Colonic mucosa (tissue), 4 donors: ENCODE data around the gene HIPK2. TPM values are rescaled to one million over a fixed set of nuclear protein-coding genes. Genes with fewer than 3 reads are reported as not detected.

ENCODE experiments used
- DNase-seq: peaks from one replicate; pipeline ENCODE4 v3.0.0-alpha.2; 2020
- H3K27ac ChIP-seq: fragments of 200-600 bp; one replicate; pipeline ENCODE4 v1.8.0; 2021
- H3K27me3 ChIP-seq: fragments of 200-600 bp; one replicate; pipeline ENCODE4 v1.8.0; 2021
- H3K36me3 ChIP-seq: fragments of 200-600 bp; one replicate; pipeline ENCODE4 v1.8.0; 2021
- H3K4me1 ChIP-seq: fragments of 200-600 bp; one replicate; pipeline ENCODE4 v1.8.0; 2021; ENCODE audit warnings: mild to moderate bottlenecking
- H3K4me3 ChIP-seq: fragments of 200-600 bp; one replicate; pipeline ENCODE4 v1.8.0; 2021
- H3K9ac ChIP-seq, 2 donors: one replicate each; pipeline ENCODE4 v1.7.0; 2013; ENCODE audit warnings: control low read depth in 2 of 2, low read depth in 2 of 2, low read length in 2 of 2
- H3K9me3 ChIP-seq: fragments of 200-600 bp; one replicate; pipeline ENCODE4 v1.8.0; 2021
- intact Hi-C: fragments of 100-400 bp; cut with DNase I; formaldehyde crosslinking; loops from one replicate; pipeline ENCODE4 v1.14.1; 2022
- total RNA-seq, 2 donors: library from RNA; stranded (reverse); fragmentation: NEBNext Ultra II Directional in 1 of 2; extraction: Animal tissue kit (Norgen Biotek cat#: 25700) in 1 of 2; gene quantifications; one replicate each; pipeline ENCODE4 v1.2.1, GENCODE V29; 2021
- TF ChIP-seq, protein P1 (sequence below): fragments of 200-600 bp; IDR thresholded peaks from one replicate; pipeline ENCODE4 v1.8.0; 2022; ENCODE audit warnings: antibody characterized with exemption, mild to moderate bottlenecking
- donor health status: healthy.
- donor health status: DM: no; HTN: no; CAD: no.
- donor health status: DM: no; HTN: no; CAD: no.

Gene HIPK2
- total RNA-seq, 2 donors from 2014 or later: 25.3 to 28.4 TPM

DNA sequence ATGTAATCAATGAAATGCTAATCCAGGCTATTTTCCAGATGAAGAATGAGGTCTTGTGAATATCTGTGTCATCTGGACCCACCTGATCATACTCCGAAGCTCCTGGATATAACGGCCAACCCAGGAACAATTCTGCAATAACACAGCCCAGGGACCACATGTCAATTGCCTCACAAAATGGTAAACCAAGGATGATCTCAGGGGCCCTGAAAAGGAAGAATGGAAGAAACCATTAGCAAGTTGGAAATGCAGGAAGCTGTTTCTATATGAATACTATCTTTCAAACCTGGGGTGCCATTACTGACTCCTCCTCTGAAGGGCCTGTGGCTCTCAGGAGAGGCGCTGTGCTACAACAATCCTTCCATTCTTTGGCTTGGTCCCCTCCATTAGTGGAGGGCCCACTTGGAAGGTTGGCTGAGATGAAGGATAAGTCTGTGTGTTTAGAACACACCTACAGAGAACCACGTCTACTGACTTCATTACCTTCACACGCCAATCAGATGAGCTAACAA lies 146.2 kb downstream of the HIPK2 start:
- Histone ChIP-seq H3K9me3 (no peaks in the 10 kb centered on the region), H3K36me3 (no peaks in the 10 kb centered on the region), H3K27me3 (no peaks in the 10 kb centered on the region), H3K4me1 (no peaks in the 10 kb centered on the region), H3K9ac (no peak overlapping the region), H3K27ac (no peak overlapping the region), H3K4me3 (no peak overlapping the region)
- intact Hi-C loops: no loop called here
- TF ChIP-seq, protein P1, sequence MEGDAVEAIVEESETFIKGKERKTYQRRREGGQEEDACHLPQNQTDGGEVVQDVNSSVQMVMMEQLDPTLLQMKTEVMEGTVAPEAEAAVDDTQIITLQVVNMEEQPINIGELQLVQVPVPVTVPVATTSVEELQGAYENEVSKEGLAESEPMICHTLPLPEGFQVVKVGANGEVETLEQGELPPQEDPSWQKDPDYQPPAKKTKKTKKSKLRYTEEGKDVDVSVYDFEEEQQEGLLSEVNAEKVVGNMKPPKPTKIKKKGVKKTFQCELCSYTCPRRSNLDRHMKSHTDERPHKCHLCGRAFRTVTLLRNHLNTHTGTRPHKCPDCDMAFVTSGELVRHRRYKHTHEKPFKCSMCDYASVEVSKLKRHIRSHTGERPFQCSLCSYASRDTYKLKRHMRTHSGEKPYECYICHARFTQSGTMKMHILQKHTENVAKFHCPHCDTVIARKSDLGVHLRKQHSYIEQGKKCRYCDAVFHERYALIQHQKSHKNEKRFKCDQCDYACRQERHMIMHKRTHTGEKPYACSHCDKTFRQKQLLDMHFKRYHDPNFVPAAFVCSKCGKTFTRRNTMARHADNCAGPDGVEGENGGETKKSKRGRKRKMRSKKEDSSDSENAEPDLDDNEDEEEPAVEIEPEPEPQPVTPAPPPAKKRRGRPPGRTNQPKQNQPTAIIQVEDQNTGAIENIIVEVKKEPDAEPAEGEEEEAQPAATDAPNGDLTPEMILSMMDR: no peak
- no peak for DNase-seq

DNA sequence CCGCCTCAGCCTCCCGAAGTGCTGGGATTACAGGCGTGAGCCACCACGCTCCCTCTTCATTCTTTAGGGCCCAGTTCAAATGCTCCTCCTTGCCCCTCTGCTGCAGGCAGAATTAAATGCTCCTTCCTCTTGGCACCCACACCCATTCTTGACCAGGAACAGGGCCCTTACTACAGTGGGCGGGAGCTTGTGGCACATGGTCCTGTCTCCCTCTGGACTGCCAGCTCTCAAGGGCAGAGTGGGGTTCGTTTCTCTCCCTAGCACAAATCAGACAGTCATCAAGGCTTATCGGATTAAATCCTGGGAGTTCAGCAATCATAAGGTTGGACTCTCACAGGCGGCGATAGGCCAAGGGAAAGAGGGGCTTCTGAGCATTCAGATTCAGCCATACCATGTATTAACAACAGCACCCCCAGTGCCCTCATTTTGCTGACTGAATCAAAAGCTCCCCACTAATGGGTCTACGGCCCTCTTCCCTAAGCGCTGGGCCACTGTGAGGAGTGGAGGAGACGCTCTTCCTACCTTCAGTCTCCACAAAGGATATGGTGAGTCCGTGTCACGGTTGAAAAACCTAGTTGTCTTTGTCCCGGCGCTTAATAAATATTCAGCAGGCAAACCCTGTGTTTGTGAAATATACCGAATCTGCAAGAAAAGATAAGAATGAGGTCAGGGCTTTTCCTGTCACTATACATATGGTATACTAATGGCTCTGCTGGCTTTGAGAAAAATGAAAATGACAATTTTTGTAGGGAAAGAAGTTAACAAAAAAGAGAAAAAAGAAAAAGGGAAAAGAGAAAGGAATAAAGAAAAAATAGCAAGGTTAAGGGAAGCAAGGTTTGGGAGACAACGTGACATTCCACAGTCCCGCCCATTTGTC lies 146.9 kb downstream of the HIPK2 start:
- DNase-seq: no peak
- no peak overlapping the region for H3K4me3 ChIP-seq
- intact Hi-C loops: no loop called here

DNA sequence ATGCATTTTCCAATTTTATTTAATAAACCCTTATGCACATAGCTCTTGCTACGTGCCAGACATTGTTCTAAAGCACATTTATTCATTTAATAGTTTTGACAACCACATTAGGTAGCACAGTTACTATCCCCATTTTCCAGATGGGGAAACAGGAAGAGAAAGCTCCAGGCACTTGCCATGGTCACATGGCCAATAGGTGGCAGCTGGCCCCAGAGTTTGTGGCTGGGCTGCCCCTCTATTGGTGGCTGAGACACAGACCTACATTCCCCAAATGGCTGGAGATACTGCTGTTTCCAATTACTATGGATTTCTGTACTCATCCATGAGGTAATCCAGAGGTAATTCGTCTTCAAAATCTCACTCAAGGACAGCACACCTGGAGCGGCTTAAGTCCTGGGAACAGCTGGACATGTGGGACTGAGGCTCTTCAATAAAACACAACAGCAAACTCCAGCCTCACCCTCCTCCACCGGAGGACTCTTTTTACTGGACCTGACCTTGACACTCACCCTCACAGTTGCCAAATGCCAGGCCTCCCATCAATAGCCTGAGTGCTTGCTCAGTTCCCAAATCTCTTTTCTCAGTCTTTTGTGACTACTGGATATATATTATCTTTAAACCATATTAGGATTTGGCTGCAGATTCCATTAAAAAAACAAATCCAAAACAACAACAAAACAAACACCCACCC lies 148.3 kb downstream of the HIPK2 start:
- TF ChIP-seq, protein P1: no peak
- Histone ChIP-seq H3K9ac (no peak overlapping the region), H3K36me3 (no peaks in the 10 kb centered on the region), H3K27me3 (no peaks in the 10 kb centered on the region), H3K27ac (no peak overlapping the region), H3K4me1 (no peaks in the 10 kb centered on the region), H3K9me3 (no peaks in the 10 kb centered on the region), H3K4me3 (no peak overlapping the region)
- intact Hi-C loops: no loop called here
- no peak for DNase-seq

More for the DNA sequence above, 146.9 kb downstream of the HIPK2 start:
- TF ChIP-seq, protein P1: no peak
- Histone ChIP-seq H3K9me3 (no peaks in the 10 kb centered on the region), H3K4me1 (no peaks in the 10 kb centered on the region), H3K9ac (no peak overlapping the region), H3K36me3 (no peaks in the 10 kb centered on the region), H3K27me3 (no peaks in the 10 kb centered on the region), H3K27ac (no peak overlapping the region)

DNA sequence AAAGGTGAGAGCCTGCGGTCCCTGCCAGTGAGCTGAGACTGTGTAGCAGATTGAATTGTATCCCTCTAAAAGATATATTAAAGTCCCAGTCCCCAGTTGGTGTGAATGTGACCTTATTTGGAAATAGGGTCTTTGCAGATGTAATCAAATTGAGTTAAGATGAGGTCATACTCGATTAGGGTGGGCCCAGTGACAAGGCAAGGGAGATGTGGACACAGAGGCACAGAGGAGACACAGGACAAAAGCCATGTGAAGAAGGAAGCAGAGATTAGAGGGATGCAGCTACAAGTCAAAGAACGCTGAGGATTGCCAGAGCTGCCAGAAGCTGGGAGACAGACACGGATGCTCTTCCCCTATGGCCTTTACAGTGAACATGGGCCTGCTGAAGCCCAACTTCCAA lies 150.0 kb downstream of the HIPK2 start:
- DNase-seq: no peak
- Histone ChIP-seq H3K9me3 (no peaks in the 10 kb centered on the region), H3K4me3 (no peak overlapping the region), H3K27ac (no peak overlapping the region), H3K4me1 (no peaks in the 10 kb centered on the region), H3K36me3 (no peaks in the 10 kb centered on the region), H3K27me3 (no peaks in the 10 kb centered on the region), H3K9ac (no peak overlapping the region)
- TF ChIP-seq, protein P1: no peak
- intact Hi-C loops: no loop called here

DNA sequence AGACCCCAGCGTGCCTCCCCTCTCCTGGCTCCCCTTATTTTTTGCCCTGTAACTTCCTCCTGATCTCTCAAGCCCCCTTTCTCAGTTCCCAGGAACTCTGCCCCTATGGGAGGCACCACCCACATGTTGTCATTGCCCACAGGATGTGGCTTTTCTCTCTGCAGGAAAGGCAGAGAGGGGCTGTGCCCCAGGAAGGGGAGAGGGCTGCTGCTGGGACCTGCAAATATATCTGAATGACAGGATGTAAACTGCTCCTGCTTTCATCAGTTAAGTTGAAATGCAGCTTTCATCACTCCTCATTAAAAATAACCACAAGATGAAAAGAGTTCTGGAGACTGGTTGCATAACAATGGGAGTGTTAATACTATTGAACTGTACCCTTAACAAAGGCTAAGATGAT lies 151.0 kb downstream of the HIPK2 start:
- Histone ChIP-seq H3K9me3 (no peaks in the 10 kb centered on the region), H3K27me3 (no peaks in the 10 kb centered on the region), H3K4me1 (no peaks in the 10 kb centered on the region), H3K9ac (no peak overlapping the region), H3K36me3 (no peaks in the 10 kb centered on the region), H3K4me3 (no peak overlapping the region), H3K27ac (no peak overlapping the region)
- no peak for DNase-seq
- TF ChIP-seq, protein P1: no peak
- intact Hi-C loops: no loop called here
